ENCODE data around the gene RASAL1. TPM values are rescaled to one million over a fixed set of nuclear protein-coding genes. Genes with fewer than 3 reads are reported as not detected.

RASAL1 gene
- total RNA-seq, 2 donors from 2014 or later: 1.6 to 9.9 TPM

- Histone ChIP-seq H3K27me3 (replicated peaks; ENCODE audit: insufficient read depth) (no peaks in the 10 kb centered on the region), H3K4me1 (replicated peaks) (no peaks in the 10 kb centered on the region), H3K4me3 (no peak overlapping the region), H3K27ac (no peak overlapping the region), H3K9me3 (no peaks in the 10 kb centered on the region), H3K36me3 (no peaks in the 10 kb centered on the region)
- TF ChIP-seq POLR2AphosphoS5 (IDR thresholded peaks at IDR 0.05): no peak
- no peak for DNase-seq (ENCODE audit: low spot score)
- 89% methylated on average over 10 of the region's 10 CpGs for WGBS
- intact Hi-C loops (cut with DNase I): no loop called here
Observed at GRCh38 chr12:113067987-113068935, 67.3 kb downstream of the RASAL1 start.

- no peak overlapping the region for H3K4me3 ChIP-seq
- no peaks in the 10 kb centered on the region for H3K9me3 ChIP-seq
- WGBS: 64% methylated on average over 11 of the region's 13 CpGs
- H3K36me3 ChIP-seq: no peaks in the 10 kb centered on the region
- H3K27ac ChIP-seq: no peak overlapping the region
- no peaks in the 10 kb centered on the region for H3K27me3 ChIP-seq (replicated peaks; ENCODE audit: insufficient read depth)
- no peak for DNase-seq (ENCODE audit: low spot score)
- intact Hi-C loops (cut with DNase I): no loop called here
- H3K4me1 ChIP-seq (replicated peaks): no peaks in the 10 kb centered on the region
- TF ChIP-seq POLR2A (IDR thresholded peaks at IDR 0.05): no peak
- TF ChIP-seq, protein P1, sequence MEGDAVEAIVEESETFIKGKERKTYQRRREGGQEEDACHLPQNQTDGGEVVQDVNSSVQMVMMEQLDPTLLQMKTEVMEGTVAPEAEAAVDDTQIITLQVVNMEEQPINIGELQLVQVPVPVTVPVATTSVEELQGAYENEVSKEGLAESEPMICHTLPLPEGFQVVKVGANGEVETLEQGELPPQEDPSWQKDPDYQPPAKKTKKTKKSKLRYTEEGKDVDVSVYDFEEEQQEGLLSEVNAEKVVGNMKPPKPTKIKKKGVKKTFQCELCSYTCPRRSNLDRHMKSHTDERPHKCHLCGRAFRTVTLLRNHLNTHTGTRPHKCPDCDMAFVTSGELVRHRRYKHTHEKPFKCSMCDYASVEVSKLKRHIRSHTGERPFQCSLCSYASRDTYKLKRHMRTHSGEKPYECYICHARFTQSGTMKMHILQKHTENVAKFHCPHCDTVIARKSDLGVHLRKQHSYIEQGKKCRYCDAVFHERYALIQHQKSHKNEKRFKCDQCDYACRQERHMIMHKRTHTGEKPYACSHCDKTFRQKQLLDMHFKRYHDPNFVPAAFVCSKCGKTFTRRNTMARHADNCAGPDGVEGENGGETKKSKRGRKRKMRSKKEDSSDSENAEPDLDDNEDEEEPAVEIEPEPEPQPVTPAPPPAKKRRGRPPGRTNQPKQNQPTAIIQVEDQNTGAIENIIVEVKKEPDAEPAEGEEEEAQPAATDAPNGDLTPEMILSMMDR (IDR thresholded peaks at IDR 0.05): no peak
- no peak for TF ChIP-seq POLR2AphosphoS5 (IDR thresholded peaks at IDR 0.05)
Observed at GRCh38 chr12:113066813-113067400, 68.7 kb downstream of the RASAL1 start.

GRCh38 chr12:113065126-113066007 is 70.2 kb downstream of the RASAL1 start:
- no peaks in the 10 kb centered on the region for H3K4me1 ChIP-seq (replicated peaks)
- no peak overlapping the region for H3K27ac ChIP-seq
- DNase-seq (ENCODE audit: low spot score): no peak
- H3K27me3 ChIP-seq (replicated peaks; ENCODE audit: insufficient read depth): no peaks in the 10 kb centered on the region
- intact Hi-C loops (cut with DNase I): no loop called here
- no peaks in the 10 kb centered on the region for H3K36me3 ChIP-seq
- no peak overlapping the region for H3K4me3 ChIP-seq
- TF ChIP-seq, protein P1 (IDR thresholded peaks at IDR 0.05): no peak
- TF ChIP-seq POLR2AphosphoS5 (IDR thresholded peaks at IDR 0.05) (no peak), POLR2A (IDR thresholded peaks at IDR 0.05) (no peak)
- no peaks in the 10 kb centered on the region for H3K9me3 ChIP-seq
- WGBS: 24% methylated on average over 31 of the region's 31 CpGs

DNA sequence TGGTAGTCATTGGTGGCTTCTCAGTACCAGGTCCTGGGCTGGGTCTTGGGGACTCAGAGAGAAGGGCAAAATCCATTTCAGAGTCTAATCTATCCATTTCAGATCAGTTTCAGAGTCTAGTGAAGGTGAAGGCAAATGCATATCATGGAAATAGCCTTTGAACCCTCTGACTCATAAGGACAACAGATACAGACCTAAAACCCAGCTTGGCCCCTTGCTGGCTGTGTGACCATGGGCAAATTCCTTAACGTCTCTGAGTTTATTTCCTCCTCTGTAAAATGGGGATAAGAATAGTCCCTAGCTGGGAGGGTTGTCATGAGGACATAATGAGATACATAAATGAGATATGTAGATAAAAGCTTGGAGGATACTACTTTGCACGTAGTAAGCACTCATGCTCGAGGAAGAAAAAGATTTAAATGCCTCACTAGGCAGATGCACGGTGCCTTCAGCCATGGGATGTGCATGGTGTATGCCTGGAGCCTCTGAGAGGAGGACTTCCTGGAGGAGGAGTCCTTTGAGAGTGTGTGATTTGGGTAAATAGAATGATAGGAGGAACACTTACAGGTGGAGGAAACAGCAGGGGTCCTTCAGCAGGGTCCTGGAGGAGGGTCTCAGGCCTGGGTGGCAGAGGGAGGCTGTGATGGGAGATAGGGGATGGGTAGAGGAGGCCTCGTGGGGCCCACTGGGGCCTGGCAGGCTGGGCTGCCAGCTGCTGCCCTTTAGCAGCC is 71.0 kb downstream of the RASAL1 start:
- Histone ChIP-seq H3K36me3 (no peaks in the 10 kb centered on the region), H3K9me3 (no peaks in the 10 kb centered on the region), H3K27me3 (replicated peaks; ENCODE audit: insufficient read depth) (no peaks in the 10 kb centered on the region), H3K27ac (no peak overlapping the region), H3K4me1 (replicated peaks) (no peaks in the 10 kb centered on the region), H3K4me3 (no peak overlapping the region)
- no peak for DNase-seq (ENCODE audit: low spot score)
- intact Hi-C loops (cut with DNase I): no loop called here
- 59% methylated on average over 5 of the region's 5 CpGs for WGBS
- TF ChIP-seq, protein P1 (IDR thresholded peaks at IDR 0.05): no peak
- TF ChIP-seq POLR2A (IDR thresholded peaks at IDR 0.05) (no peak), POLR2AphosphoS5 (IDR thresholded peaks at IDR 0.05) (no peak)
